BE2C (cell line): ENCODE measurements around the gene HNF1B.

Source experiments
- DNase-seq: peaks from one replicate; pipeline ENCODE4 v3.0.0-alpha.2; 2020
- H3K27me3 ChIP-seq: fragments of 250-450 bp; sonication (Bioruptor Pico); 2 replicates; pipeline ENCODE4 v1.5.1; 2020; ENCODE audit warnings: mild to moderate bottlenecking
- H3K36me3 ChIP-seq: fragments of 250-450 bp; sonication (Bioruptor Pico); 2 replicates; pipeline ENCODE4 v1.5.1; 2020; ENCODE audit warnings: mild to moderate bottlenecking
- H3K4me1 ChIP-seq: fragments of 250-450 bp; sonication (Bioruptor Pico); 2 replicates; pipeline ENCODE4 v1.5.1; 2020
- H3K4me3 ChIP-seq: 2 replicates; pipeline ENCODE4 v1.5.1; 2011; ENCODE audit warnings: low read depth, low read length
- H3K9me3 ChIP-seq: fragments of 250-450 bp; sonication (Bioruptor Pico); 2 replicates; pipeline ENCODE4 v1.5.1; 2020
- CTCF ChIP-seq: IDR thresholded peaks from 2 replicates; pipeline ENCODE4 v1.5.1; 2012; ENCODE audit warnings: mild to moderate bottlenecking, low read depth, low read length

HNF1B gene

GRCh38 chr17:37745801-37746426 lies 1.1 kb upstream of the HNF1B start:
- no peak for TF ChIP-seq CTCF

GRCh38 chr17:37744633-37744927 lies 279 bp downstream of the HNF1B start:
- TF ChIP-seq CTCF: no peak
- H3K4me3 ChIP-seq: no peak overlapping the region
- no peaks in the 10 kb centered on the region for H3K36me3 ChIP-seq
- no peaks in the 10 kb centered on the region for H3K9me3 ChIP-seq
- no peak for DNase-seq
- H3K27me3 ChIP-seq: peaks cover 97% of the 10 kb centered on the region
- no peaks in the 10 kb centered on the region for H3K4me1 ChIP-seq

More at GRCh38 chr17:37745801-37746426, 1.1 kb upstream of the HNF1B start:
- Histone ChIP-seq H3K9me3 (no peaks in the 10 kb centered on the region), H3K4me1 (no peaks in the 10 kb centered on the region), H3K36me3 (no peaks in the 10 kb centered on the region), H3K27me3 (peaks cover 98% of the 10 kb centered on the region), H3K4me3 (no peak overlapping the region)
- DNase-seq: no peak

- Histone ChIP-seq H3K4me3 (no peak overlapping the region), H3K9me3 (no peaks in the 10 kb centered on the region), H3K36me3 (no peaks in the 10 kb centered on the region), H3K4me1 (no peaks in the 10 kb centered on the region), H3K27me3 (peaks cover 98% of the 10 kb centered on the region)
- DNase-seq: no peak
- no peak for TF ChIP-seq CTCF
These were observed 805 bp downstream of the HNF1B start for GRCh38 chr17:37743875-37744632.

GRCh38 chr17:37743612-37743874 lies 1.3 kb downstream of the HNF1B start:
- Histone ChIP-seq H3K4me1 (no peaks in the 10 kb centered on the region), H3K27me3 (peaks cover 98% of the 10 kb centered on the region), H3K4me3 (no peak overlapping the region), H3K9me3 (no peaks in the 10 kb centered on the region), H3K36me3 (no peaks in the 10 kb centered on the region)
- no peak for DNase-seq
- TF ChIP-seq CTCF: no peak

- Histone ChIP-seq H3K4me3 (no peak overlapping the region), H3K27me3 (peaks cover 98% of the 10 kb centered on the region), H3K4me1 (no peaks in the 10 kb centered on the region), H3K36me3 (no peaks in the 10 kb centered on the region), H3K9me3 (no peaks in the 10 kb centered on the region)
- no peak for TF ChIP-seq CTCF
- no peak for DNase-seq
These were observed 1.9 kb downstream of the HNF1B start for GRCh38 chr17:37742762-37743611.
